B cell (primary cell): Measurements from ENCODE around the gene H6PD. TPM values are rescaled to one million over a fixed set of nuclear protein-coding genes. Genes with fewer than 3 reads are reported as not detected.

Experiments
- ATAC-seq: fragments of 200-7000 bp; cut with Tn5 transposase; one replicate; pipeline ENCODE4 v1.10.0; 2021; ENCODE audit warnings: low read depth, mild to moderate bottlenecking, moderate number of reproducible peaks, moderate library complexity
- CTCF ChIA-PET: fragments of 350-600 bp; sonication (Branson Sonifier 250); formaldehyde crosslinking; loops from one replicate; lab custom pipeline; 2021; ENCODE audit warnings: antibody characterized with exemption, inconsistent platforms; lab: Charles Lee
- POLR2A ChIA-PET: fragments of 350-600 bp; sonication (Branson Sonifier 250); formaldehyde crosslinking; loops from one replicate; lab custom pipeline; 2021; ENCODE audit warnings: antibody characterized with exemption; lab: Charles Lee
- DNase-seq: peaks from one replicate; pipeline ENCODE4 v3.0.0; 2013
- H2AFZ ChIP-seq: 2 replicates; pipeline ENCODE4 v1.6.1; 2012; ENCODE audit warnings: mild to moderate bottlenecking, low read depth, low read length; ENCODE audit not compliant: insufficient read depth, poor library complexity, severe bottlenecking
- H3K27ac ChIP-seq, 2 donors: 1 replicate in 1 of 2; 2 replicates in 1 of 2; pipeline ENCODE4 v1.5.1; 2012 to 2013; ENCODE audit warnings: low read length in 2 of 2, mild to moderate bottlenecking in 2 of 2, moderate library complexity in 1 of 2
- H3K27me3 ChIP-seq, 4 experiments: fragments of 200-600 bp in 1 of 4; sonication (generic) in 1 of 4; replicated peaks in 1 of 4; 1 replicate in 2 of 4; 2 replicates in 2 of 4; pipeline versions ENCODE4 v1.6.1 to v1.7.0; 2013 to 2016; ENCODE audit warnings: low read length in 3 of 4, mild to moderate bottlenecking in 2 of 4, mixed read lengths in 1 of 4, moderate library complexity in 1 of 4; ENCODE audit not compliant: insufficient read depth in 4 of 4, control insufficient read depth in 3 of 4; ENCODE audit errors: control extremely low read depth in 1 of 4
- H3K36me3 ChIP-seq, 2 experiments: replicated peaks in 1 of 2; 1 replicate in 1 of 2; 2 replicates in 1 of 2; pipeline versions ENCODE4 v1.6.1 to v1.7.1; 2013; ENCODE audit warnings: low read length in 1 of 2; ENCODE audit not compliant: insufficient read depth in 2 of 2, control insufficient read depth in 1 of 2; ENCODE audit errors: control extremely low read depth in 1 of 2, extremely low read depth in 1 of 2
- H3K4me1 ChIP-seq, 2 donors: fragments of 200-600 bp in 1 of 2; sonication (generic) in 1 of 2; 1 replicate in 1 of 2; 2 replicates in 1 of 2; pipeline versions ENCODE4 v1.5.1 to v1.6.1; 2013 to 2017; ENCODE audit warnings: low read length in 2 of 2; ENCODE audit not compliant: control insufficient read depth in 2 of 2, insufficient read depth in 2 of 2
- H3K4me2 ChIP-seq: replicated peaks from 2 replicates; pipeline ENCODE3; 2012; ENCODE audit warnings: mild to moderate bottlenecking, low read depth, low read length; ENCODE audit not compliant: poor library complexity, severe bottlenecking
- H3K4me3 ChIP-seq, 5 experiments: fragments of 200-600 bp in 1 of 5; sonication (generic) in 1 of 5; 1 replicate in 3 of 5; 2 replicates in 2 of 5; pipeline versions ENCODE4 v1.5.1 to v1.7.0; 2011 to 2016; ENCODE audit warnings: low read length in 4 of 5, mild to moderate bottlenecking in 4 of 5, low read depth in 2 of 5, control low read depth in 1 of 5, moderate library complexity in 1 of 5; ENCODE audit not compliant: insufficient read depth in 1 of 5; ENCODE audit errors: control extremely low read depth in 1 of 5, extremely low read depth in 1 of 5
- H3K79me2 ChIP-seq: fragments of 200-600 bp; sonication (generic); one replicate; pipeline ENCODE4 v1.6.0; 2016; ENCODE audit warnings: low read length; ENCODE audit not compliant: control insufficient read depth, insufficient read depth
- H3K9ac ChIP-seq: fragments of 200-600 bp; sonication (generic); 2 replicates; pipeline ENCODE4 v1.6.1; 2017; ENCODE audit warnings: mild to moderate bottlenecking, low read length, moderate library complexity
- H3K9me3 ChIP-seq, 3 donors: one replicate each; pipeline versions ENCODE4 v1.6.1 to v1.7.1; 2013; ENCODE audit warnings: low read length in 2 of 3; ENCODE audit not compliant: control insufficient read depth in 2 of 3, insufficient read depth in 1 of 3; ENCODE audit errors: control extremely low read depth in 1 of 3
- H4K20me1 ChIP-seq: 2 replicates; pipeline ENCODE4 v1.6.0; 2012; ENCODE audit warnings: mild to moderate bottlenecking, low read length; ENCODE audit not compliant: insufficient read depth, control insufficient read depth, poor library complexity, severe bottlenecking
- H3K27ac Mint-ChIP-seq: one replicate; pipeline ENCODE4 v1.8.0; 2021; ENCODE audit warnings: mixed read lengths
- H3K27me3 Mint-ChIP-seq: one replicate; pipeline ENCODE4 v1.8.0; 2021; ENCODE audit warnings: mixed read lengths
- H3K4me1 Mint-ChIP-seq: one replicate; pipeline ENCODE4 v1.8.0; 2021; ENCODE audit warnings: mixed read lengths
- H3K4me3 Mint-ChIP-seq: one replicate; pipeline ENCODE4 v1.8.0; 2021; ENCODE audit warnings: mixed read lengths
- H3K9me3 Mint-ChIP-seq: one replicate; pipeline ENCODE4 v1.8.0; 2022; ENCODE audit warnings: mixed read lengths; ENCODE audit not compliant: insufficient read depth
- EZH2 ChIP-seq: IDR thresholded peaks from 2 replicates; pipeline ENCODE4 v1.6.1; 2012; ENCODE audit warnings: borderline replicate concordance, low read depth, mild to moderate bottlenecking, moderate library complexity, low read length; ENCODE audit not compliant: insufficient read depth, poor library complexity, severe bottlenecking
- WGBS: methylation state at CpG from one replicate; pipeline ENCODE4 v1.1.5; 2013; ENCODE audit warnings: missing lambda C conversion rate; ENCODE audit not compliant: insufficient coverage; 5-methylcytosine and 5-hydroxymethylcytosine counted together
- intact Hi-C: fragments of 100-400 bp; cut with micrococcal nuclease; formaldehyde crosslinking; loops from one replicate; pipeline ENCODE4 v1.10.0; 2022
- polyA plus RNA-seq: library from polyadenylated mRNA; depleted of rRNA; stranded (reverse); fragments of >200 nt; gene quantifications from 2 replicates; pipeline ENCODE4 v1.2.3, GENCODE V29; 2012
- total RNA-seq, 2 donors: library from RNA; stranded (reverse); fragments of 120-200 nt in 1 of 2; gene quantifications; 1 replicate in 1 of 2; 2 replicates in 1 of 2; pipeline versions ENCODE4 v1.2.3 to v1.2.4, GENCODE V29; 2013 to 2022
- TF ChIP-seq, protein P1 (sequence below): fragments of 200-600 bp; IDR thresholded peaks from one replicate; pipeline ENCODE4 v1.8.0; 2022; ENCODE audit warnings: antibody characterized with exemption, mild to moderate bottlenecking

H6PD gene
- total and polyA plus RNA-seq, 2 donors (not counting 1 experiment from before 2014, with no cell fraction given), result 11.3 to 30.2 TPM

DNA sequence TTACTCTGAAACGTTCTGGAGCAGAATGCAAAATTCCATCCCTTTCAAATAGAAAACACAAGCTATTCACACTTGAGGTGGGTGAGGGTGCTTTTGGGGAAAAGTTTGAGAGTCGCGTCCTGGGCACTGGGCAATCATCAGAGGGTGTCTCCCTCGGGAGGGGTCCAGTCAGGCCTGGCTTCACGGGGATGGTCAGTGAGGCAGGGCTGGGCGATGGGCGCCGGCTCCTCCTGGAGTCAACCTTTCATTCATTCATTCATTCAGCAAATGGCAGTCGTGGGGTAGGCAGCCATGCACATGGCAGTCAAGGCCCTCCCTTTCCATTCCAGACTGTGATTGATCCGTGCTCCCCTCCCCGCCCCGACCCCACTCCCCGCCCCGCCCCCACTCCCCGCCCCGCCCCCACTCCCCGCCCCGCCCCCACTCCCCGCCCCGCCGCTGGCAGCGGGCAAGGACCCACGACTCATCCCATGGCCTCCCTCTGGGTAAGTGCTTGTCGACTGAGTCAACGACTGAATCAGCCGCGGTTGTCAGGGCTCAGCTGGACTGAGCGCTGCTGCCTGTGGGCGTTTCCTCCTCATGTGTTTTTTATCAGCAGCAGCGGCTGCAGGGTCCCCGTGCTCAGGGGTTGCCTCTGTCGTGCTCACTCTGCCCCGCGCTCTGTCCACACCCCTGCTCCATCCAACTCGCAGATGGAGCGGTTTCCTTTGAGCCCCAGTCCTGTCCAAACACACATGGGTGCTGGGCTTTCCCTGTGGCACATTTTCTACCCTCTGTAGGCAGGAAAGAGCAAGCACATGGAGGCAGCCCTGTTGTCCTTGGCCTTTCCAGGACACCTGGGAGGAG is 45.7 kb downstream of the H6PD start:
- H2AFZ ChIP-seq, result no peak overlapping the region

More for the DNA sequence above, 45.7 kb downstream of the H6PD start:
- H3K4me3 ChIP-seq, result no peak overlapping the region
- TF ChIP-seq EZH2, result no peak
- TF ChIP-seq, protein P1, sequence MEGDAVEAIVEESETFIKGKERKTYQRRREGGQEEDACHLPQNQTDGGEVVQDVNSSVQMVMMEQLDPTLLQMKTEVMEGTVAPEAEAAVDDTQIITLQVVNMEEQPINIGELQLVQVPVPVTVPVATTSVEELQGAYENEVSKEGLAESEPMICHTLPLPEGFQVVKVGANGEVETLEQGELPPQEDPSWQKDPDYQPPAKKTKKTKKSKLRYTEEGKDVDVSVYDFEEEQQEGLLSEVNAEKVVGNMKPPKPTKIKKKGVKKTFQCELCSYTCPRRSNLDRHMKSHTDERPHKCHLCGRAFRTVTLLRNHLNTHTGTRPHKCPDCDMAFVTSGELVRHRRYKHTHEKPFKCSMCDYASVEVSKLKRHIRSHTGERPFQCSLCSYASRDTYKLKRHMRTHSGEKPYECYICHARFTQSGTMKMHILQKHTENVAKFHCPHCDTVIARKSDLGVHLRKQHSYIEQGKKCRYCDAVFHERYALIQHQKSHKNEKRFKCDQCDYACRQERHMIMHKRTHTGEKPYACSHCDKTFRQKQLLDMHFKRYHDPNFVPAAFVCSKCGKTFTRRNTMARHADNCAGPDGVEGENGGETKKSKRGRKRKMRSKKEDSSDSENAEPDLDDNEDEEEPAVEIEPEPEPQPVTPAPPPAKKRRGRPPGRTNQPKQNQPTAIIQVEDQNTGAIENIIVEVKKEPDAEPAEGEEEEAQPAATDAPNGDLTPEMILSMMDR, result no peak
- peaks cover 14% of the 10 kb centered on the region for H3K27me3 Mint-ChIP-seq
- intact Hi-C loops, result no loop called here
- ChIA-PET POLR2A (no interaction called here), CTCF (interaction anchor here (1.0 to 5.5 kb wide), 5 partner anchors 9 to 212 kb away, joined by 4 to 36 read pairs (median 6); no protein-coding TSS in a partner anchor)
- H3K4me1 ChIP-seq, result peaks cover 0 to 20% of the 10 kb centered on the region in 2 donors
- H3K27ac Mint-ChIP-seq, result no peak overlapping the region
- peaks cover 0 to 18% (median 3%) of the 10 kb centered on the region in 3 donors for H3K9me3 ChIP-seq
- no peak overlapping the region for H3K27ac ChIP-seq
- peaks cover 0 to 14% (median 4%) of the 10 kb centered on the region in 4 experiments for H3K27me3 ChIP-seq
- H3K79me2 ChIP-seq, result no peaks in the 10 kb centered on the region
- ATAC-seq, result no peak
- H3K36me3 ChIP-seq, result no peaks in the 10 kb centered on the region
- H3K4me1 Mint-ChIP-seq, result peaks cover 23% of the 10 kb centered on the region
- 36% methylated on average over 23 of the region's 36 CpGs for whole genome bisulfite sequencing
- H3K9me3 Mint-ChIP-seq, result peaks cover 10% of the 10 kb centered on the region
- no peak overlapping the region for H3K4me2 ChIP-seq
- H3K4me3 Mint-ChIP-seq, result no peak overlapping the region
- no peak for DNase-seq
- H4K20me1 ChIP-seq, result no peaks in the 10 kb centered on the region
- no peak overlapping the region for H3K9ac ChIP-seq
